GM12872 (cell line): ENCODE data around the gene LY86.

ENCODE experiments used
- TF ChIP-seq, protein P1 (sequence below): IDR thresholded peaks from 3 replicates; pipeline ENCODE4 v1.5.1; 2011; ENCODE audit warnings: low read depth, mild to moderate bottlenecking, low read length, moderate library complexity; ENCODE audit not compliant: insufficient read depth

LY86 gene

DNA sequence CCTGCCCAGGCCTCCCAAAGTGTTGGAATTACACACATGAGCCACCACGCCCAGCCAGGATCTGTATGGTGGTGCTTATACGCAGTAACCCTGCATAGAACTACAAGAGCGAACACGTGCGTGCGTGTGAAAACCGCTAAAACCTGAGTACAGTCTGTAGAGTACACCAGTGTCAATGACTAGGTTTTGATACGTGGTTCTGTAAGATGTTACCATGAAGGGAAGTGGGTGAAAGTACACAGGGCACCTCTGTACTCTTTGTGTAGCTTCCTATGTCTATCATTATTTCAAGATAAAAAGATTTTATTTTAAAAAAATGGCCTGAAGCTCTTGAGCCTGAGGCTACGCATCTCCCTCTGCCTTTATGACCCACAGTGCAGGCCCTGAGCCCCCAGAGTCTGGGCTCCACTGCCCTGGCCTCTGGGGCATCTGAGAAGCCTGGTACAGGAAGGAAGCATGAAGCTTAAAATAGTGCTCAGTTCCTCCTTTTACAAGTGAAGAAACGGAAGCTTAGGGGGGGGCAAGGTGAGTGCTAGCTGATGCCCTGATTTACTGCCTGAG, 21.6 kb downstream of the LY86 start:
- TF ChIP-seq, protein P1, sequence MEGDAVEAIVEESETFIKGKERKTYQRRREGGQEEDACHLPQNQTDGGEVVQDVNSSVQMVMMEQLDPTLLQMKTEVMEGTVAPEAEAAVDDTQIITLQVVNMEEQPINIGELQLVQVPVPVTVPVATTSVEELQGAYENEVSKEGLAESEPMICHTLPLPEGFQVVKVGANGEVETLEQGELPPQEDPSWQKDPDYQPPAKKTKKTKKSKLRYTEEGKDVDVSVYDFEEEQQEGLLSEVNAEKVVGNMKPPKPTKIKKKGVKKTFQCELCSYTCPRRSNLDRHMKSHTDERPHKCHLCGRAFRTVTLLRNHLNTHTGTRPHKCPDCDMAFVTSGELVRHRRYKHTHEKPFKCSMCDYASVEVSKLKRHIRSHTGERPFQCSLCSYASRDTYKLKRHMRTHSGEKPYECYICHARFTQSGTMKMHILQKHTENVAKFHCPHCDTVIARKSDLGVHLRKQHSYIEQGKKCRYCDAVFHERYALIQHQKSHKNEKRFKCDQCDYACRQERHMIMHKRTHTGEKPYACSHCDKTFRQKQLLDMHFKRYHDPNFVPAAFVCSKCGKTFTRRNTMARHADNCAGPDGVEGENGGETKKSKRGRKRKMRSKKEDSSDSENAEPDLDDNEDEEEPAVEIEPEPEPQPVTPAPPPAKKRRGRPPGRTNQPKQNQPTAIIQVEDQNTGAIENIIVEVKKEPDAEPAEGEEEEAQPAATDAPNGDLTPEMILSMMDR = no peak

DNA sequence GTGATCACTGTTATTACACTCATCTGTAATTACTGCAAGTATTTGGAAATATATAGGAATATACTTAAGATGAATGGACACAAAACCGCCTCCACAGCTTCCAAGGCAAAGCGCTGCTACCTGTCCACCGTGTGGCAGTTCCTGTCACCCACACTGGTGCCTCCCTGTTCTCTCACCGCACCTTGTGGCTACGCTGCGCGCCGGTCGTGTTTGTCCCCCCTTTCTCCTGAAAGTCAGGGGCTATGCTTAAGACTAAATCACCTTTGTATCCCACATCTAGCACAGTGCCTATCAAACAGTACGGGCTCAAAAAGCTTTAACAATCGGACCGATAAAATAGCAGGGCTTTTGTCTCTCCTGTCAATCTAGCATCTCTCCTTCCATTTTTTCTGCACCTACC, 23.0 kb downstream of the LY86 start:
- TF ChIP-seq, protein P1 = no peak

DNA sequence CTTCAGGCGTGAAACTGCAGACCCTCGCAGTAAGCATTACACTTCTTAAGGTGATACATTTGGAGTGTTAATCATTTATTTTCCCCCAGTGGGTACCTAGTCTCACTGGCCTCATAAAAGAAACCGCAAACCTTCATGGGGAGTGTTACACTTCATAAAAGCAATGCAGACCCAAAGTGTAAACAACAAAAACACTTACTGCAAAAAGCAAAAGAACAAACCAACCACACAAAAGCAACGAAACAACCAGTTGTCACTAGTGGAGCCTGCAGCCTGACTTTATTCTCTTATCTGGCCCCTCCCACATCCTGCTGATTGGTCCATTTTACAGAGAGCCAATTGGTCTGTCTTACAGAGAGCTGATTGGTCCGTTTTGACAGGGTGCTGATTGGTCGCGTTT, 23.8 kb downstream of the LY86 start:
- TF ChIP-seq, protein P1 = no peak

DNA sequence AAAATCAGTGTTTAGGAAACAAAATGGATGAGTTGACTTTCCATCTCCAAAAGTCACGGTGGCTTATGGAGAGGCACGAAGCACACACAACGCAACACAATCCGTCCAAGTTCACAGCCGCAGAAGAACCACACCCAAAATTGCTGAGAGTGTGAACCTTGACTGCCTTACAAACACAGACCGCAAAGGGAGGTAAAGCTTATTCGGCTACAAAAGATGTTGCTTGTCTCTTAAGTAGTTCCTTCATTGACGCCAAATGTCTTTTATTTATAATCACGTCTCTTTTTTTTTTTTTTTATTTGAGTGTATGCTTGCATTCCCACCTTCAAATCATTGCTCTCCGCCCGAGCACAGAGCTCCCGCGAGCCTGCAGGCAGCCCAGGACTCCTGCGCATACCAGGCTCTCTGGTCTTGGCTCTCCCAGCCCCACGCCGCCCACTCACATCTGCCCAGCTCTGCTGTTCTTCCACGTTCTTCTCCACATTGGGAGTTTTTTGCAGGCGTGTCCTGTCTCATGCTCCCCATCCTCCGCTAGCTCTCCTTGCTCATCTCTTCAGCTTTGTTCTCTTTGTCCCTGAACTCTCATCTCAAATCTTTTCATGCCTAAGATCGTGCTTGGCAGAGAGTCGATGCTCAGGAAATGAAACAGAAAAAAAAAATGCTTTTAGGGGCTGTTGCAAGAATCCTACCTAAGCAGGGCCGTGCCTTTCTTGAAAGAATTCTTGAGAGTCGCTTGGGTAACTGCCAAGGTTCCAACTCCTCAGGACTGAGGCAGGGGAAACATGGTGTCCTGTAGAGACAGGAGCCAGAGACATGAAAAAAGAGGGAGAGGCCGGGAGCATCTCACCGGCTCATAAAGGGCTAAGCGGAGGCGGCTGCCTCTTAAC, 25.8 kb downstream of the LY86 start:
- TF ChIP-seq, protein P1 = no peak

DNA sequence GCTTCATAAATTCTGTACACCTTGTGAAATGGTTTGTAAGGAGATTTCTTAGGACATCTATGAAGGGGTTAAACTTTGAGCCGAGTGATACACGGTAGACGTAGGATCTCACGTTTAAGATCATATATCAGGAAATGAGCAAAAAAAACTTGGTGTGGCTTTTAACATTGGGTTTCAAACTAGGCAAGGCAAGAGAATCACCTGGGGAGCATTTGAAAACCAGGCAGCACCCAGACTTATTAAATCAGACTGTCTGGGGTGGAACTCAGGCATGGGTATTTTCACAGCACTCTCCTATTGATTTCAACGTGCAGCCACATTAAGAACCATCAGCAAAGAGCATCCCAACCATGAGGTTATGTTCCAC, 26.4 kb downstream of the LY86 start:
- TF ChIP-seq, protein P1 = no peak

DNA sequence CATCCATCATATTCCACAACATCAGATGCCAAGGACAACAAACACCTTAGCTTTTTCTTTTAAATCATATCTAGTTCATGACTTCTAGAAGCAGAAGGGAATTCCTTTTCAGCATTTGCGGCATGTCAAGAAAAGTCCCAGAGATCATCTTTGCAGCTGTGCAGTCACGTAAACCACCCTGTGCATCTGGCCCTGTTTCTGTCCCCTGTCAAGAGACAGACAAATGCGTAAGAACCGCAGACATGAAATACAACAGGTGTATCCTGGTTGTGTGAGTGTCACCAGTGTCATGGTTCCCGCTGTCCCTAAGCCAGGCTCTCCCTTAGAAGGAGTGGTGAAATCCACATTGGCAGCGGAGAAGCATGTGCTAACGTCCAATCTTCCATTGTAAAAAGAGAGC, 28.1 kb downstream of the LY86 start:
- TF ChIP-seq, protein P1 = no peak

DNA sequence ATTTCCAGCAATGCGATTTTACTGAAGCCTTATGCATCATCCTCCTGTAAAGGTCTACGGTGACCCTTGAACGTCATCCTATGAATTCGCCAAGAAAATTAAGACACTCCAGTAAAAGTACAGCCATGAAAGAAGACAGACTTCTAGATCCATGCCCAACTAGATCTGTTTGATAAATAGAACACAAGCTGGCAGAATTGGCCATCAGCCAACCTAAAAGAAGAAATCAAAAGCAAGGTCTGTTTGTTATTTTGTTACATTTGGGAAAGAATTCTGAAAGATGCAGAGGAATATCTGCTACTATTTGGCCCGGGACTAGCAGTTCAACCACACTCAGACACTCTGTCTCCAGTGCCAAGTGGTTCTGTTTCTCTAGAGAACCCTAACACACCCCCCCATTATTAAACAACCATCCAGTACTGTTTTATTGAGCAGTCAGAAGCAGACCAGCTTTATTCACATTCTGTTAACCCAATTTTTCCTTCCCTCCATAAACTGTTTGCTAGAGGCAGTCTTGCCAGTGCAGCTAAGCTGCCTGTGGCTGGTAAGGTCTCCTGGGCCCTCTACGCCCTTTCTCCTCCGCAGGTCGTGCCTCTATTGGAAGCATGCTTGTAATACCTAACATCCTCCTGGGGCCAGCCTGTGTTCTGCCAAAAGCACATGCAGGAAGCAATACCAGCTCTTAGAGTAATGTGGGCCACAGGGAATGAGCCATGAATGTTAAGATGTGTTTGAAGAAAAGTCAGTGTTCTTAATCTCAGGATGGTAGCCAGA, 30.7 kb downstream of the LY86 start:
- TF ChIP-seq, protein P1 = no peak
